ENCODE measurements around the gene SHB.

DNA sequence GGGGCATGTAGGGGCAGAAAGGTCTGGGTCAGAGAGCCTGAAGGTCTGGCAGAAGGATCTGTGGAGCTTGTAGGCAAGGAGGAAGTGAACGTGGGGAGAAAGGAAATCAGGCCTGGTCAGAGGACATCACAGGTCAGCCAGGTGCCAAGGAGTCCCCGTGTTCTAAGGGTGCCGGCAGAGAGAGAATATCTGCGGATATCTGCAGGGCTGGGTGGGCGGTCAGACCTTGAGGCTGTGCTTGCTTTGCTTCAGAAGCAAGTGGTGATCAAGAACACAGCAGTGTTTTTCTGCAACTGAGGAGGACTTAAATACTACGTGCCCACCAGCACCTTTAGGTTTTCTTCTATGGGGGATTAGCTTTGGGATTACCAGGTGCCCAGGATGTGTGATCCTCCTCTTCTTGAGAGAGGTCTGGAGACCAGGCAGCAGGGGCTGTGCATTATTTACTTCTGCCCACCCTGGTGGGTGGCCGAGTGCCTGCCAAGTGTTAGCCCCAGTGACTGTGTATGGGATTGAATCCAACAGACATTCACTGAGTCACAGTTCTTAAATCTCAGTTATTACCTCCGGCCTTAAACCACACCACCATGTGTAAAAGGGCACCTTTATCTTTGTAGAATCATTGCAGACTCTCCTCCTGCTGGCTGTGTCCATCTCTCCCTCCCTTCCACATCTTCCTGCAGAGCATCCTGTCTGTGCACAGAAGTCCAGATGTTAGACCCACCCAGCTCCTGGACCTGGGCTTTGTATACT, 12.5 kb upstream of the SHB start:
- no peak for TF ChIP-seq EZH2 (IDR thresholded peaks at IDR 0.05; ENCODE audit: borderline replicate concordance, low read depth, low read length, poor library complexity, severe bottlenecking)
- TF ChIP-seq, protein P1, sequence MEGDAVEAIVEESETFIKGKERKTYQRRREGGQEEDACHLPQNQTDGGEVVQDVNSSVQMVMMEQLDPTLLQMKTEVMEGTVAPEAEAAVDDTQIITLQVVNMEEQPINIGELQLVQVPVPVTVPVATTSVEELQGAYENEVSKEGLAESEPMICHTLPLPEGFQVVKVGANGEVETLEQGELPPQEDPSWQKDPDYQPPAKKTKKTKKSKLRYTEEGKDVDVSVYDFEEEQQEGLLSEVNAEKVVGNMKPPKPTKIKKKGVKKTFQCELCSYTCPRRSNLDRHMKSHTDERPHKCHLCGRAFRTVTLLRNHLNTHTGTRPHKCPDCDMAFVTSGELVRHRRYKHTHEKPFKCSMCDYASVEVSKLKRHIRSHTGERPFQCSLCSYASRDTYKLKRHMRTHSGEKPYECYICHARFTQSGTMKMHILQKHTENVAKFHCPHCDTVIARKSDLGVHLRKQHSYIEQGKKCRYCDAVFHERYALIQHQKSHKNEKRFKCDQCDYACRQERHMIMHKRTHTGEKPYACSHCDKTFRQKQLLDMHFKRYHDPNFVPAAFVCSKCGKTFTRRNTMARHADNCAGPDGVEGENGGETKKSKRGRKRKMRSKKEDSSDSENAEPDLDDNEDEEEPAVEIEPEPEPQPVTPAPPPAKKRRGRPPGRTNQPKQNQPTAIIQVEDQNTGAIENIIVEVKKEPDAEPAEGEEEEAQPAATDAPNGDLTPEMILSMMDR (conservative IDR thresholded peaks at IDR 0.05; ENCODE audit: low read depth, low read length): no peak

All from A673 (cell line).